ENCODE measurements around the gene FBXL4.

DNA sequence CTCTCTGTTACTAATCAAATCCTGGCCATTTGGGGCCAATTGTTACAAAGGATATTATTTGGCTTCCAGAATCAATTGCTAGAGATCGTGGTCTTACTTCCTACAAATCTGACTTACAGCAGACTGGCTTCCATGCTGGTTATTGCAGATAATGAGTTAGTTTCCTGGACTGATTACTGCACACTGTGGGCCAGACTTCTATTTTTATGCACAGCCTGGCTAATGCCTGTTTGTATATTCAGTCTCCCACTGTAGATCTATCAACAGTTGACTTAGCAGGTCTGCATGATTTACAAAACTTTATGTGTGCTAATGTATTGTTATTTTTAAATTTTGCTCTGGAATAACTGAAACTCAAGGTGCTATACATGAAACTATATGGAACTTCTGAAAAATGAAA is 25.8 kb upstream of the FBXL4 start:
- no peak for TF ChIP-seq POLR2AphosphoS5 (IDR thresholded peaks at IDR 0.05; ENCODE audit: low read depth, low read length)
- no peak for TF ChIP-seq POLR2A (IDR thresholded peaks at IDR 0.05; ENCODE audit: low read depth, low read length)
- TF ChIP-seq TAF1 (IDR thresholded peaks at IDR 0.05; ENCODE audit: borderline replicate concordance, low read depth, low read length) = no peak

Data from GM12892 (cell line).